GM21619 (cell line): Measurements from ENCODE around the gene UNCX.
"Not testable (repeated sequence)": the region's sequence is repeated elsewhere in the genome, so short reads cannot be mapped to it uniquely, and the experiment has no call there.

ENCODE experiments used
- ATAC-seq: cut with Tn5 transposase; IDR thresholded peaks from one replicate; pipeline ENCODE4 v1.9.1; 2021; ENCODE audit not compliant: unreplicated experiment

Gene UNCX

GRCh38 chr7:1274121-1274875 is 41.6 kb downstream of the UNCX start:
- ATAC-seq, result no peak

DNA sequence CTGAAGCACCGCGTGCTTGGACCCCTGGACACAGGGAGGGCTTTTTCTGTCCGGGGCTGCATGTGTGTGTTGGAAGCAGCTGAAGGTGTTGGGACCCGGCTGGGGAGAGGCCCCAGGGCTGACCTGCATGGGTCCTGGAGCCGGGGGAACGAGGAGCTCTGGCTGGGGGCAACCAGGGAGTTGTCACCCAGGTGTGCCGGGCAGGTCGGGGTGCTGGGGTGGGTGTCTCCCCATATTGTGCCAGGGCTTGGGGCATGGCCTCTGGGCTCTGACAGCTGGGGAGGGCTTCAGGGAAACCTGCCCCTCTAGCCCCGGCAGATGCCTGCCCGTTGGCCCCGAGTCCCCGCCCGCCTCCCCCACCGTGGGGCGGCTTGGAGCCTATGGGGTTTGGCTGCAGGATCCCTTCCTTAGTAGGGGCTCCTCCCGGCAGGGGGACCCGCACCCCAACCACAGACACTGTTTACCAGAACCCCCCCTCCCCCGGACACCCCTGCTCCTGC is 42.3 kb downstream of the UNCX start:
- ATAC-seq, result no peak

DNA sequence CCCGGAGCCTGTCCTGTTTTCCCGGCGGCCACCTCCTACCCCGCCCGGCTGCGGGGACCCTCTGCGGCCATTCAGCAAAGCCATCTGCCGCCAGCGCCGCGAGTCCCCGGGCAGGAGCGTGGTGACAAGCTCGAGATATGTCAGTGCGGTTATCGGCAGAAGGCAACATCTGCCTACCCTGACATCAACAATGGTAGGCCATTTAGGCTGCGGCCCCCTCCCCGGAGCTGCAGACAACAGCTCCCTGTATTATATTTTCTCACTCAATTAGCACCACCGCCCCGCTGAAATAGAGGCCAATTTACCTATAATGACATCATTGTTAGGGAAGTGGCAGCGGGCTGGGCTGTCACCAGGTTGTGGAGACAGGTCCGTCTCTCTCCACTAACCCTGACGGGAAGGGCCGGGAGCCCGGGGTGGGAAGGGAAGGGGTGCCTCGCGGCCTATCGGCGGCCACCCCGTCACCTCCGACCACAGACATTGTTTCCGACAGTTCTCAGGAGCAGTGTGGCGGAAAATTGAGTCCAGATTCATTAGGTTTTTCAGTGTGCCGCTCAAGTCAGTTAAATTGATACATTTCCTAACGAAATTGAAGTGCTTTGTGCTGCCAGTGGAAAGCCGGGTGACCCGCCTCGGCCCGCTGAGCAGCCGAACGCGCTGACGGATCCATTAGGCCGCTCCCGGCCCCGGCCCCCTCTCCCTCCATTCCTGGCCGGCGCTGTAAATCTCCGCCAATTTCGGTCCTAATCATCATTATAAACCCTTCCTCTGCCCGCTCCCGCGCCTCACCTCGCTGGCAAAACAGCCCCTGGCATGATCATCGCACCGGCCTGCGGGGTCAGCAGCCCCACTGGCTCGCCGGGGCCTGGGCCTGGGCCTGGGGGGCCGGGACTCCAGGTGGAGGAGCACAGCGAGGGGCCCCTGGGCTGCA is 43.0 kb downstream of the UNCX start:
- no peak for ATAC-seq

- no peak for ATAC-seq
These were observed 44.0 kb downstream of the UNCX start for GRCh38 chr7:1276626-1277175.

DNA sequence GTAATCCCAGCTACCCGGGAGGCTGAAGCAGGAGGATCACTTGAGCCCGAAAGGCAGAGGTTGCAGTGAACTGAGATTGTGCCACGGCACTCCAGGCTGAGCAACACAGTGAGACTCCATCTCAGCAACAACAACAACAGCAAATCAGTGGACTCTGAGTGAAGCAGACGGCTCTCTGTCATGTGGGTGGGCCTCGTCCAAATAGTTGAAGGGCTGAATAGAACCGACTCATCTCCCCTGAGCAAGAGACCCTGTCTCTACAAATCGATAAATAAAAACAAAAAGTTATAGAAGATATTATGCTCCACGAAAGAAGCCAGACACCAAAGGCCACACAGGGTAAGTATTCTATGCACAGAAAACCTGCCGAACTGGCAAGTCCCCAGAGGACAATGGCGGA is 45.9 kb downstream of the UNCX start:
- no peak for ATAC-seq

- no peak for ATAC-seq
These were observed 46.4 kb downstream of the UNCX start for GRCh38 chr7:1279041-1279440.

GRCh38 chr7:1279895-1280294 is 47.2 kb downstream of the UNCX start:
- not testable (repeated sequence) for ATAC-seq

DNA sequence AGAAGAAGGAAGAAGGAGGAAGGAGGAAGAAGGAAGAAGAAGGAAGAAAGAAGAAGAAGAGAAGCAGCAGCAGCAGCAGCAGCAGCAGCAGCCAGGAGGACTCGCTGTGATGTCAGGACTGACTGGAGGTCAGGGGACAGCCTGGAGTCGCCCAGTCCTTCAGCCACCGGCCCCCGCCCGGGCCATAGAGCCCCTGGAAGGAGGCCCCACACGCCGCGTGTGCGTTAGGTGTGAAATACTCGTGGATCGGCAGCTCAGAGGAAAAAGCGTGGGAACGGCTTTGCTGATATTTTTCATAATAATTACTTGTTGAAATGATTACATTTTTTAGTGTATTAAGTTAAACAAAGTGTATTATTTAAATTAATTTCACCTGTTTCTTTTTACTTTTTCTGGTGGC is 48.4 kb downstream of the UNCX start:
- no peak for ATAC-seq

DNA sequence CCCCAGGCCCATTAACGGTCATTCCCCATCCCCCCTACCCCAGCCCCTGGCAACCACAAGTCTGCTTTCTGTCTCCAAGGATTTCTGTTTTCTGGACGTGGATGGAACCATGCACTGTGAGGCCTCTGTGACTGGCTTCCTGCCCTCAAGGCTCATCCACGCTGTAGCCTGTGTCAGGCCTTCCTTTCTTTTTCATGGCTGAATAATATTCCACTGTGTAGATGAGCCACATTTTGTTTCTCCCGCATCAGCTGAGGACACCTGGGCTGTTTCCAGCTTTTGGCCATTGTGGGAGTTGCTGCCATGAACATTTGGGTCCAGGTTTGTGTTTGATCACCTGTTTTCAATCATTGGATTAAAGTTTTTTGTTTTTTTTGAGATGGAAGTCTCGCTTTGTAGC is 50.0 kb downstream of the UNCX start:
- no peak for ATAC-seq

- ATAC-seq, result no peak
These were observed 50.7 kb downstream of the UNCX start for GRCh38 chr7:1283337-1283736.

DNA sequence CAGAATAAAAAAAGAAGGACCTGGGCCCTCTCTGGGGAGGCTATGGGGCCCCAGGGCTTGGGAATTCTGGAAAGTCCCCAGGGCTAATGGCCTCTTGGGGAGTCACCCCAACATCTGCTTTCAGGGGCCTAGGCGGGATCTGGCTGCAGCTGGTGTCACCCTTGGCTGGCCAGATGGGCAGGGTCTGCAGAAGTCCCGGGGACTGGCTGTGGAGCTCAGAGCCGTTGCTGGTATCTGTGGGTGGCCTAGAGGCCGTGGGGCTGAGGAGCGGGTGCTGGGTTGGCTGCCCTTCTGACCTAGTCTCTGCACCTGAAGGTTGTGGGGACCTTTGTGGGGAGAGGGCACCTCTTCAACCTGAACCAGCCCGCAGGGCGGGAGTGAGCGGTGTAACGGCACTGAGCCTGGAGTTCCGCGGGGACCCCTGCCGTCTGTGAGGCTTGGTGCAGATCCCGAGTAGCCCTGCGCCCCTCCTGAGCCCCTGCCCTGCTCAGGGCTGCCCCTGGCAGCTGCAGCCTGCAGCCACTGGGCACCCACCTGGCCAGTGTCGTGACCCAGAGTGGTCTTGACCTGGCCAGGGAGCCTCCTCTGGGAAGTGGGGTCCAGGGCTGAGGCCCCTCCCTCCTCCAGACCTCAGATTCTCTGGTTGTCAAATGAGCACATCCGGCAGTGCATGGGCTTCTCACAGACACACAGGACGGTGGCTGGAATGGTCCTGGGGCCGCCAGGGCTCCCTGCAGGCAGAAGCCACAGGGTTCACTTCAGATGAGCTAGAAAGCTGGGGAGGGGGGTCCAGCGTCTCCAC is 51.5 kb downstream of the UNCX start:
- no peak for ATAC-seq

DNA sequence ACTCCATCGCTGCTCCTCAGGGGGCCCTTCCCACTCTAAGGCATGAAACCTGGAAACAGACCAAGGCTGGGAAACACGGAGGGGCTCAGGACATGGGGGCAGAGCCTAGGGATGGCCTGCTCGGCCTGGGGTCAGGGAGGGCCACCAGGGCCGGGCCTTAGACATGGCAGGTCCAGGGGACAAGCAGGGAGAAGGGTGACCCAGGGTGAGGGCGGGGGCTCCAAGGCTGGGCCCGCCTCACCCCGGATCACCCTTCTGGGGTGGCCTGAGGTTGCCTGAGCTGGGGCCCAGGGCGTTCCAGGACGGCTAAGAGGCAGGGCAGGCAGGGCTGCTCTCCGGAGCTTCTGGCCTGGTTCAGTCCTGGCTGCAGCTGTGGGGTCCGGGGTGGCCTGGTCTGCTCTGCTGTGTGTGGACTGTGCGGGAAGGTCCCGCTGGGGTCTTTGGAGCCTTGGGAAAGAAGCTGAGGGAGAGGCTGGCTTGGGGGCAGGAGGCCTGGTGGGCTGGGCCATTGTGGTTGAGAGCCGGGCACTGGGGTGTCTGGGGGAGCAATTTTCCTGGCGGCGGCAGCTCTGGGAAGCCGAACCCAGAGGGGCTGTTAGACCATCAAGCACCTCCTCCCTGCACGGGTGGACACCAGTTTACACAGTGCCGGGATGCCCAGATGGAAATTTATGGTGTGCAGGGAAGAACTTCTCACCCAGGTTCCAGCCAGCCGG is 52.2 kb downstream of the UNCX start:
- ATAC-seq, result no peak

- ATAC-seq, result no peak
These were observed 53.1 kb downstream of the UNCX start for GRCh38 chr7:1285556-1286301.
